HG02678 (cell line): ENCODE measurements around the gene TCL1A.
"Not testable (repeated sequence)": the region's sequence is repeated elsewhere in the genome, so short reads cannot be mapped to it uniquely, and the experiment has no call there.

Experiments
- ATAC-seq: cut with Tn5 transposase; IDR thresholded peaks from one replicate; pipeline ENCODE4 v1.9.1; 2021; ENCODE audit warnings: mild to moderate bottlenecking, moderate library complexity; ENCODE audit not compliant: unreplicated experiment

Gene TCL1A

GRCh38 chr14:95713596-95714371, at the start of gene TCL1A:
Gene TCL1A (minus strand): TSS chr14:95714125. CDS start chr14:95714066, 59 bp downstream.
- peak; percentile 82 for ATAC-seq

GRCh38 chr14:95763032-95763431, 49.1 kb upstream of the TCL1A start:
- ATAC-seq: not testable (repeated sequence)

GRCh38 chr14:95761436-95761835, 47.5 kb upstream of the TCL1A start:
- ATAC-seq: no peak

GRCh38 chr14:95760596-95760995, 46.7 kb upstream of the TCL1A start:
- ATAC-seq: no peak

GRCh38 chr14:95759941-95760340, 46.0 kb upstream of the TCL1A start:
- ATAC-seq: no peak

GRCh38 chr14:95758331-95758730, 44.4 kb upstream of the TCL1A start:
- ATAC-seq: no peak

- ATAC-seq: no peak
These were observed 42.8 kb upstream of the TCL1A start for GRCh38 chr14:95756751-95757150.

- no peak for ATAC-seq
These were observed 42.2 kb upstream of the TCL1A start for GRCh38 chr14:95756127-95756526.

- no peak for ATAC-seq
These were observed 27.9 kb upstream of the TCL1A start for GRCh38 chr14:95741781-95742180.

- no peak for ATAC-seq
These were observed 27.1 kb upstream of the TCL1A start for GRCh38 chr14:95741038-95741490.

GRCh38 chr14:95739356-95739755, 25.4 kb upstream of the TCL1A start:
- no peak for ATAC-seq

- ATAC-seq: no peak
These were observed 19.3 kb upstream of the TCL1A start for GRCh38 chr14:95733212-95733611.

GRCh38 chr14:95730126-95730525, 16.2 kb upstream of the TCL1A start:
- ATAC-seq: no peak

GRCh38 chr14:95729402-95730028, 15.6 kb upstream of the TCL1A start:
- ATAC-seq: peak; percentile 41

- ATAC-seq: no peak
These were observed 13.3 kb upstream of the TCL1A start for GRCh38 chr14:95727056-95727700.

- ATAC-seq: peak; percentile 87
These were observed 11.9 kb upstream of the TCL1A start for GRCh38 chr14:95725685-95726336.

GRCh38 chr14:95722525-95723190, 8.7 kb upstream of the TCL1A start:
- ATAC-seq: no peak

- ATAC-seq: no peak
These were observed 1.5 kb downstream of the TCL1A start for GRCh38 chr14:95712398-95712797.

- no peak for ATAC-seq
These were observed 2.3 kb downstream of the TCL1A start for GRCh38 chr14:95711476-95712176.

GRCh38 chr14:95710106-95710505, 3.8 kb downstream of the TCL1A start:
- ATAC-seq: no peak
